GM12873 (cell line): ENCODE measurements around the gene PPP1R26.

Experiments used
- CTCF ChIP-seq: IDR thresholded peaks from 2 replicates; pipeline ENCODE4 v1.5.1; 2012; ENCODE audit warnings: low read depth, mild to moderate bottlenecking, moderate library complexity, low read length, control low read depth; ENCODE audit not compliant: insufficient read depth; ENCODE audit errors: missing control alignments

Gene PPP1R26, protein sequence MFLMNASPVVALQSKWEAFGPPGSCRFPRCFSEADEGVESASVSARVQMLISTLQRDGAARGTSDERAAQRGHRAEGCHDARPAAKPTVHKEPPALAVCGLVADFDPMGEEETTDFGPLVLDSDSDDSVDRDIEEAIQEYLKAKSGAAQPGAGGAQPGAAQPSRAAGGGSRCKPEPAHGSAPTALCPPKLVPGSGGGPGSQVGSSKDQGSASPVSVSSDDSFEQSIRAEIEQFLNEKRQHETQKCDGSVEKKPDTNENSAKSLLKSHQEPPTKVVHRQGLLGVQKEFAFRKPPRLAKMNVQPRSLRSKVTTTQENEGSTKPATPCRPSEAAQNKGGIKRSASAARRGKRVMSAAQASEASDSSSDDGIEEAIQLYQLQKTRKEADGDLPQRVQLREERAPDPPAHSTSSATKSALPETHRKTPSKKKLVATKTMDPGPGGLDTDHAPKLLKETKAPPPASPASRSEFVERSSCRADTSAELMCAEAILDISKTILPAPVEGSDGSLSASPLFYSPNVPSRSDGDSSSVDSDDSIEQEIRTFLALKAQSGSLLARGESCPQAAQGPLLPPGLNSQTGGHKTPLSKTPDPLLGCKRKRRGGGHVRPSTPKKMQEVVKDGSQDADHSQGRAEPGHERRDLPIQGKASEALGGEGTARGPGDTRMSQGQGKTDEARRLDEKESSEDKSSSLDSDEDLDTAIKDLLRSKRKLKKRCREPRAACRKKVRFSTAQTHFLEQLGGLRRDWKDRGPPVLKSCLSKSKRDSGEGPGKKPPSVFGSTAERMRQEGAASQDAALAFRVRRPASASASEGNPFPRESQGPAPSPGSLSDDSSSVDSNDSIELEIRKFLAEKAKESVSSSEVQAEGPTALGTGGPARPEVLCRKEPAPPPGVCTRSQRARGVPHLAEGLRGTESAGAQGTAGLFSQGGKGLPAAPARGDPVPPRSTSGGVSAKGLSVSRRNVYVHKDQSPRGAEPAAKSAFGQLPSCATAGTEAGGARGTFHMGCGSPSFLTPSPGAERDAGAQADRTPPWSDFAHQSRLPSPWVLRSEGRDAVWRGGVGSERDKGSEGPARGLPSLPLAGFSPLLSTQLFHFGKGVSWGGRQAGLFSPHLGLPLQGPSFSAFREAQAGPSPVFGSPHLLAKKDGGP (N-terminal part only)

GRCh38 chr9:135479469-135480052 is at the start of gene PPP1R26:
PPP1R26 (plus strand) TSS chr9:135479782; CDS start chr9:135484511, 4,729 bp downstream.
- no peak for TF ChIP-seq CTCF

GRCh38 chr9:135437259-135437658 is 42.3 kb upstream of the PPP1R26 start:
- no peak for TF ChIP-seq CTCF

DNA sequence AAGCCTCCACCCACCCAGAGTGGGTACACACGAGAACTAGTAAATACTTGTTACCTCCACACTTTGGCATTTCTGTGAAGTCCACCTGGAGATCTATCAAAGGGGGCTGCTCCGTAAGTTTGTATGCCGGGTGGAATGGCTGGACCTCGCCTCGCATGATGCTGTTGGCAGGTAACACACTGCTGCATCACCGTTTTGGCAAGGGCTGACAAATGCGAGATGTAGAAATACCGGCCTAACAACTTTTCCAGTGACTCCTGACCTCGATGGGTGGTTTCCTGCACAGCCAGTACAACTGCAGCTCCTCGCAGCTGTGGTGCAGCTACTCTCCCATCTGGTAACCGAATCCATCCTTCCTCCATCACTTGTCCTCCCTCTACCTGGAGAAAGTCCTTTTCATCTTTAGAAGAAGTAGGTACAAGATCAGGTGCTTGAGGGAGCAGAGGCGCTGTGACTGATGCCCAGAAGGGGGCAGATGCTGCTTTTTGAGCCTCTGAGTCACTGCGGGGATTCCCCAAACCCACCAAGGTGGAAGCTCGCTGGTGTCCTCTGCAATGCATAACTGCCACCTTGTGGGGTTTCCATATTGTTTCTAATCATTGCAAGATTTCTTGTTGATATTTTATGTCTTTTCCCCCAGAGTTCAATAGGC is 40.9 kb upstream of the PPP1R26 start:
- TF ChIP-seq CTCF: peak; percentile 21

DNA sequence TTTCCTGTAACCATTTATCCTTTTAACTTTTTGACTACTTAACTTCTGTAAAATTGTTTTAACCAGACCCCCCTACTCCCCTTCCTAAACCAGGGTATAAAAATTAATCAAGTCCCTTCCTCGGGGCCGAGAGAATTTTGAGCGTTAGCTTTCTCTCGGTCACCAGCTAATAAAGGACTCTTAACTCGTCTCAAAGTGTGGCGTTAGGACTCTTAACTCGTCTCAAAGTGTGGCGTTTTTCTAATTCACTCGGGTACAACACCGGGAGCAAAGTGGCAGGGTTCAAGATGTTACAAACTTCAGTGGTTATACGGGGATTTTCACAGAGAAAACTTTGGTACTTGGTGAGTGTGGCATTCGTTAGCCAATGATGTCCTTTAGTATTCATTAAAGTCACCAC is 39.7 kb upstream of the PPP1R26 start:
- TF ChIP-seq CTCF: no peak

DNA sequence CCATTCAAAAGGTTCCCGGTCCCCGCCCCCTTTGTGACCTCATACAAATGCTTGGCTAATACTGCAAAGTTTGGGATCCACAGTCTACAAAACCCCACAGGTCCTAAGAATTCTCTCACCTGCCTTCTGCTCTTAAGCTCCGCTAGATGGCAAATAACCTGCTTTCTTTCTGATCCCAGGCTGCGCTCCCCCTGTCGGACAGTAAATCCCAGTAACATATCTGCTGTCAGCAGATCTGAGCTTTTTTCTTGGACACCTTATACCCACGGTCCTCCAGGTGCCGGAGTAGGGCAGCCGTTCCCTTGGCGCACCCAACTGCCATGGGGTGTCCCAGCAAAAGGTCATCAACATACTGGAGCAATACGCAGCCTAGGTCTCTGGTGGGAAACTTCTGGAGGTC is 39.0 kb upstream of the PPP1R26 start:
- no peak for TF ChIP-seq CTCF

DNA sequence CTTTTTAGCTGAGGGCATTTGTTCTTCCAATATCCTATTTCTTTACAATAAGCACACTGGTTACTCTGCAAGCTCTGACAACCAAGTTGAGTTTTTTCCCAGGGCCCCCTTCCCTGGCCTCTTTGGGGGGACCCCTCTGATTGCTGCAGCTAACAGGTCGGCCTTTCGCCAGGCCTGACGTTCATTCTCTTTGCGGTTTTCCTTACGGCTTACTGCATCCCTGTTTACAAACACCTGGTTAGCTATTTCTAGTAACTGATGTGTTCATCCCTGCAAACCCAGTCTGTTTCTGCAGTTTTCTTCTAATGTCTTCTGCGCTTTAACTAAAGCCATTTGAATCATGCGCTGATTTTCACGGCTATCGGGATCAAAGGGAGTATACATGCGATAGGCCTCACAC is 37.5 kb upstream of the PPP1R26 start:
- no peak for TF ChIP-seq CTCF
